Muscle of leg (tissue), 11 donors: ENCODE data around the gene GRID1. TPM values are rescaled to one million over a fixed set of nuclear protein-coding genes. Genes with fewer than 3 reads are reported as not detected.

Experiments
- DNase-seq: peaks from one replicate; pipeline ENCODE4 v3.0.0; 2013
- H3K27ac ChIP-seq: one replicate; pipeline ENCODE4 v1.5.1; 2013; ENCODE audit warnings: mild to moderate bottlenecking, low read length, control low read depth
- H3K27me3 ChIP-seq: one replicate; pipeline ENCODE4 v1.6.1; 2013; ENCODE audit warnings: low read length; ENCODE audit not compliant: control insufficient read depth, insufficient read depth
- H3K36me3 ChIP-seq: one replicate; pipeline ENCODE4 v1.6.1; 2013; ENCODE audit warnings: low read length; ENCODE audit not compliant: control insufficient read depth, insufficient read depth
- H3K4me1 ChIP-seq: one replicate; pipeline ENCODE4 v1.6.1; 2013; ENCODE audit warnings: low read length; ENCODE audit not compliant: control insufficient read depth, insufficient read depth
- H3K4me3 ChIP-seq: one replicate; pipeline ENCODE4 v1.5.1; 2013; ENCODE audit warnings: low read length, control low read depth
- H3K9me3 ChIP-seq: replicated peaks from 2 replicates; pipeline ENCODE4 v1.6.1; 2013; ENCODE audit warnings: low read depth, low read length; ENCODE audit not compliant: control insufficient read depth
- WGBS: methylation state at CpG from one replicate; pipeline ENCODE4 v1.1.5; 2013; ENCODE audit warnings: missing lambda C conversion rate; ENCODE audit not compliant: insufficient coverage; 5-methylcytosine and 5-hydroxymethylcytosine counted together
- polyA plus RNA-seq, 8 donors: library from polyadenylated mRNA; unstranded; fragments of 120-200 nt; gene quantifications; one replicate each; pipeline versions ENCODE4 v1.2.1 to v1.2.3, GENCODE V29; 2013; ENCODE audit warnings: inconsistent platforms in 1 of 8, low replicate concordance in 1 of 8; ENCODE audit not compliant: insufficient read length in 8 of 8, insufficient read depth in 1 of 8
- total RNA-seq: library from RNA; stranded (reverse); fragments of 120-200 nt; gene quantifications from one replicate; pipeline ENCODE4 v1.2.4, GENCODE V29; 2013

The GRID1 gene
- total and polyA plus RNA-seq, 9 donors = 2.4 to 6.1 (median 3.1) TPM

- no peak for DNase-seq
- 60% methylated on average over 10 of the region's 13 CpGs for WGBS
- H3K27me3 ChIP-seq = peaks cover 7% of the 10 kb centered on the region
- no peaks in the 10 kb centered on the region for H3K36me3 ChIP-seq
- no peaks in the 10 kb centered on the region for H3K9me3 ChIP-seq
- no peak overlapping the region for H3K27ac ChIP-seq
- no peaks in the 10 kb centered on the region for H3K4me1 ChIP-seq
- no peak overlapping the region for H3K4me3 ChIP-seq
Observed at GRCh38 chr10:86345859-86346798, 20.5 kb downstream of the GRID1 start.

GRCh38 chr10:86345296-86345858 is 21.2 kb downstream of the GRID1 start:
- Histone ChIP-seq H3K27me3 (peaks cover 6% of the 10 kb centered on the region), H3K9me3 (no peaks in the 10 kb centered on the region), H3K4me3 (no peak overlapping the region), H3K27ac (no peak overlapping the region), H3K4me1 (no peaks in the 10 kb centered on the region), H3K36me3 (no peaks in the 10 kb centered on the region)
- 87% methylated on average over 4 of the region's 4 CpGs for WGBS
- no peak for DNase-seq

- no peaks in the 10 kb centered on the region for H3K36me3 ChIP-seq
- 45% methylated on average over 6 of the region's 6 CpGs for WGBS
- DNase-seq = no peak
- peaks cover 7% of the 10 kb centered on the region for H3K27me3 ChIP-seq
- H3K9me3 ChIP-seq = no peaks in the 10 kb centered on the region
- H3K4me3 ChIP-seq = no peak overlapping the region
- H3K27ac ChIP-seq = no peak overlapping the region
- no peaks in the 10 kb centered on the region for H3K4me1 ChIP-seq
Observed at GRCh38 chr10:86344714-86345161, 21.9 kb downstream of the GRID1 start.

GRCh38 chr10:86344281-86344680 is 22.3 kb downstream of the GRID1 start:
- 90% methylated on average over 2 of the region's 3 CpGs for WGBS
- H3K27ac ChIP-seq = no peak overlapping the region
- H3K36me3 ChIP-seq = no peaks in the 10 kb centered on the region
- no peaks in the 10 kb centered on the region for H3K4me1 ChIP-seq
- H3K9me3 ChIP-seq = no peaks in the 10 kb centered on the region
- no peak overlapping the region for H3K4me3 ChIP-seq
- H3K27me3 ChIP-seq = peaks cover 5% of the 10 kb centered on the region
- DNase-seq = no peak

- H3K27me3 ChIP-seq = peaks cover 5% of the 10 kb centered on the region
- no peaks in the 10 kb centered on the region for H3K36me3 ChIP-seq
- H3K4me1 ChIP-seq = no peaks in the 10 kb centered on the region
- H3K4me3 ChIP-seq = no peak overlapping the region
- H3K27ac ChIP-seq = no peak overlapping the region
- H3K9me3 ChIP-seq = no peaks in the 10 kb centered on the region
- DNase-seq = no peak
- WGBS = 87% methylated on average over 5 of the region's 7 CpGs
Observed at GRCh38 chr10:86343761-86344160, 22.8 kb downstream of the GRID1 start.

- Histone ChIP-seq H3K27ac (no peak overlapping the region), H3K36me3 (no peaks in the 10 kb centered on the region), H3K9me3 (no peaks in the 10 kb centered on the region), H3K4me1 (no peaks in the 10 kb centered on the region), H3K27me3 (peaks cover 5% of the 10 kb centered on the region), H3K4me3 (no peak overlapping the region)
- 56% methylated on average over 8 of the region's 11 CpGs for WGBS
- no peak for DNase-seq
Observed at GRCh38 chr10:86342111-86342863, 24.3 kb downstream of the GRID1 start.

- 54% methylated on average over 10 of the region's 13 CpGs for WGBS
- H3K4me1 ChIP-seq = no peaks in the 10 kb centered on the region
- peaks cover 5% of the 10 kb centered on the region for H3K27me3 ChIP-seq
- no peaks in the 10 kb centered on the region for H3K9me3 ChIP-seq
- no peak overlapping the region for H3K4me3 ChIP-seq
- H3K36me3 ChIP-seq = no peaks in the 10 kb centered on the region
- H3K27ac ChIP-seq = no peak overlapping the region
- no peak for DNase-seq
Observed at GRCh38 chr10:86341361-86341811, 25.2 kb downstream of the GRID1 start.

GRCh38 chr10:86340991-86341260 is 25.7 kb downstream of the GRID1 start:
- 57% methylated on average over 3 of the region's 3 CpGs for WGBS
- Histone ChIP-seq H3K9me3 (no peaks in the 10 kb centered on the region), H3K4me3 (no peak overlapping the region), H3K27me3 (peaks cover 5% of the 10 kb centered on the region), H3K4me1 (no peaks in the 10 kb centered on the region), H3K36me3 (no peaks in the 10 kb centered on the region), H3K27ac (no peak overlapping the region)
- no peak for DNase-seq

GRCh38 chr10:86340176-86340990 is 26.2 kb downstream of the GRID1 start:
- Histone ChIP-seq H3K9me3 (no peaks in the 10 kb centered on the region), H3K4me3 (no peak overlapping the region), H3K27me3 (peaks cover 5% of the 10 kb centered on the region), H3K27ac (no peak overlapping the region), H3K36me3 (no peaks in the 10 kb centered on the region), H3K4me1 (no peaks in the 10 kb centered on the region)
- 74% methylated on average over 9 of the region's 13 CpGs for WGBS
- no peak for DNase-seq
